Transverse colon (tissue), 3 donors: ENCODE measurements around the gene SPIB.
"Not testable (repeated sequence)": the region's sequence is repeated elsewhere in the genome, so short reads cannot be mapped to it uniquely, and the experiment has no call there.

Experiments
- CTCF ChIP-seq, 5 experiments: fragments of 200-600 bp in 3 of 5; fragments of 450-650 bp in 2 of 5; sonication (generic) in 3 of 5; IDR thresholded peaks; 1 replicate in 2 of 5; 2 replicates in 3 of 5; pipeline ENCODE4 v1.5.1; 2016 to 2017; ENCODE audit warnings: antibody characterized with exemption in 5 of 5, inconsistent platforms in 3 of 5, mild to moderate bottlenecking in 2 of 5, moderate library complexity in 1 of 5
- POLR2A ChIP-seq: fragments of 450-650 bp; IDR thresholded peaks from one replicate; pipeline ENCODE4 v1.6.1; 2016; ENCODE audit warnings: antibody characterized with exemption, mild to moderate bottlenecking, moderate library complexity

- TF ChIP-seq CTCF (IDR thresholded peaks at IDR 0.05); POLR2A: not testable (repeated sequence)
Measured at GRCh38 chr19:50390952-50391351, 27.8 kb upstream of the SPIB start.
